Measurements from ENCODE around the gene SCAPER. TPM values are rescaled to one million over a fixed set of nuclear protein-coding genes. Genes with fewer than 3 reads are reported as not detected.

The SCAPER gene
- total RNA-seq, 1 experiment from 2014 or later, result 7.4 TPM

GRCh38 chr15:76941636-76942035 lies 36.5 kb upstream of the SCAPER start:
- no peak overlapping the region for H3K4me3 Mint-ChIP-seq

More at GRCh38 chr15:76941636-76942035, 36.5 kb upstream of the SCAPER start:
- H3K23ac ChIP-seq (ENCODE audit: insufficient read length, low read depth, low read length), result no peak overlapping the region
- H3K4me1 ChIP-seq (ENCODE audit: insufficient read depth, low read length), result no peaks in the 10 kb centered on the region
- H4K20me1 ChIP-seq (ENCODE audit: control insufficient read depth, insufficient read depth, insufficient read length), result no peaks in the 10 kb centered on the region
- WGBS (ENCODE audit: extremely low coverage, insufficient read length, low lambda C conversion rate), result no CpG with 5 or more reads among the region's 2 CpGs
- peaks cover 7% of the 10 kb centered on the region for H3K79me1 ChIP-seq (ENCODE audit: insufficient read depth, low read depth, low read length, poor library complexity, severe bottlenecking)
- no peaks in the 10 kb centered on the region for H3K27me3 ChIP-seq (ENCODE audit: insufficient read depth, low read length)
- H4K8ac ChIP-seq (replicated peaks; ENCODE audit: insufficient read length, low read depth, low read length), result no peak overlapping the region
- H3K56ac ChIP-seq (ENCODE audit: insufficient read length, low read depth, low read length), result no peak overlapping the region
- H2AK5ac ChIP-seq (ENCODE audit: insufficient read length, low read length), result no peak overlapping the region
- H3K18ac ChIP-seq (ENCODE audit: insufficient read length, low read depth, low read length), result no peak overlapping the region
- H3K9me3 ChIP-seq (ENCODE audit: control insufficient read depth, low read depth, low read length), result no peaks in the 10 kb centered on the region
- no peak overlapping the region for H3K14ac ChIP-seq (ENCODE audit: insufficient read depth, low read length)
- no peak overlapping the region for H2BK120ac ChIP-seq (ENCODE audit: low read depth, low read length, poor library complexity, severe bottlenecking)
- no peak overlapping the region for H3K4ac ChIP-seq (ENCODE audit: low read depth, low read length)
- H4K91ac ChIP-seq (ENCODE audit: insufficient read length, low read depth, low read length), result no peak overlapping the region
- H3K9me3 Mint-ChIP-seq, result no peaks in the 10 kb centered on the region
- no peak overlapping the region for H2AFZ ChIP-seq (ENCODE audit: low read length)
- no peaks in the 10 kb centered on the region for H3K23me2 ChIP-seq (ENCODE audit: insufficient read length, low read depth, low read length, poor library complexity, severe bottlenecking)
- H3K9ac ChIP-seq (ENCODE audit: extremely low read depth, insufficient read length, low read length), result no peak overlapping the region
- H2BK12ac ChIP-seq (ENCODE audit: insufficient read length, low read depth, low read length), result no peak overlapping the region
- H3K27ac ChIP-seq (ENCODE audit: insufficient read length, low read depth, low read length), result no peak overlapping the region
- no peak for TF ChIP-seq CTCF (conservative IDR thresholded peaks at IDR 0.05)
- H2BK5ac ChIP-seq (ENCODE audit: insufficient read length, low read length), result no peak overlapping the region
- DNase-seq, result no peak
- no peak overlapping the region for H3K4me2 ChIP-seq (ENCODE audit: insufficient read depth, insufficient read length, low read length)
- H3K36me3 Mint-ChIP-seq (ENCODE audit: insufficient read depth in 1 of 3, low read depth in 3 of 3), result peaks cover 20 to 69% (median 55%) of the 10 kb centered on the region in 3 experiments; a peak in 6 of 7 replicates
- H4K5ac ChIP-seq (ENCODE audit: insufficient read length, low read depth, low read length), result no peak overlapping the region
- H3T11ph ChIP-seq (ENCODE audit: low read length), result no peak overlapping the region
- peaks cover 11% of the 10 kb centered on the region in 2 experiments for H3K4me1 Mint-ChIP-seq
- H2BK15ac ChIP-seq (ENCODE audit: low read depth, low read length), result no peak overlapping the region
- H3K27me3 Mint-ChIP-seq (ENCODE audit: low read depth), result no peaks in the 10 kb centered on the region
- no peak overlapping the region for H2BK20ac ChIP-seq (ENCODE audit: low read depth, low read length, poor library complexity, severe bottlenecking)
- peak overlapping the region in 1 of 3 experiments; percentile 80; a peak in 1 of 7 replicates for H3K27ac Mint-ChIP-seq
- no peaks in the 10 kb centered on the region for H3K79me2 ChIP-seq (ENCODE audit: insufficient read depth, low read length)

All from H9 (cell line).